Body of pancreas (tissue), 4 donors: Measurements from ENCODE around the gene TRAF3. TPM values are rescaled to one million over a fixed set of nuclear protein-coding genes. Genes with fewer than 3 reads are reported as not detected.

Source experiments
- ATAC-seq: fragments of 150-250 bp; one replicate; pipeline ENCODE4 v1.9.1; 2016
- DNase-seq, 4 donors: peaks; one replicate each; pipeline ENCODE4 v3.0.0-alpha.2; 2019
- H3K27ac ChIP-seq, 4 donors: fragments of 200-600 bp; sonication (generic); 1 replicate in 3 of 4; 2 replicates in 1 of 4; pipeline versions ENCODE4 v1.5.1 to v1.6.1; 2016 to 2019; ENCODE audit warnings: mild to moderate bottlenecking in 1 of 4, mixed read lengths in 1 of 4, moderate library complexity in 1 of 4
- H3K27me3 ChIP-seq, 2 donors: fragments of 200-600 bp; sonication (generic); one replicate each; pipeline ENCODE4 v1.6.0; 2016; ENCODE audit warnings: mild to moderate bottlenecking in 1 of 2
- H3K36me3 ChIP-seq, 2 donors: fragments of 200-600 bp; sonication (generic); replicated peaks in 1 of 2; 2 replicates each; pipeline ENCODE4 v1.5.1; 2016; ENCODE audit warnings: low read depth in 2 of 2; ENCODE audit not compliant: insufficient read depth in 1 of 2
- H3K4me1 ChIP-seq: fragments of 200-600 bp; sonication (generic); one replicate; pipeline ENCODE4 v1.6.0; 2016
- H3K4me3 ChIP-seq, 2 donors: fragments of 200-600 bp; sonication (generic); 1 replicate in 1 of 2; 2 replicates in 1 of 2; pipeline ENCODE4 v1.5.1; 2016 to 2019
- H3K9me3 ChIP-seq, 3 donors: fragments of 200-600 bp; sonication (generic); 1 replicate in 2 of 3; 2 replicates in 1 of 3; pipeline ENCODE4 v1.5.1; 2016
- POLR2A ChIP-seq, 3 donors: fragments of 450-650 bp; IDR thresholded peaks; one replicate each; pipeline ENCODE4 v1.6.1; 2016; ENCODE audit warnings: antibody characterized with exemption in 3 of 3, mild to moderate bottlenecking in 2 of 3
- WGBS, 2 donors: methylation state at CpG; one replicate each; pipeline ENCODE4 v1.1.5; 2017; 5-methylcytosine and 5-hydroxymethylcytosine counted together
- intact Hi-C: fragments of 100-400 bp; cut with DNase I; formaldehyde crosslinking; loops from one replicate; pipeline ENCODE4 v1.15.1; 2023
- total RNA-seq, 2 donors: library from RNA; depleted of rRNA; stranded (reverse); fragments of >200 nt; gene quantifications; one replicate each; pipeline ENCODE4 v1.1.0, GENCODE V29; 2016
- TF ChIP-seq, protein P1 (sequence below), 7 experiments: fragments of 450-650 bp in 4 of 7; fragments of 200-600 bp in 3 of 7; sonication (generic) in 3 of 7; IDR thresholded peaks; one replicate each; pipeline ENCODE4 v1.5.1; 2016 to 2019; ENCODE audit warnings: antibody characterized with exemption in 7 of 7

Gene TRAF3
- total RNA-seq, 2 donors from 2014 or later = 10.4 to 22.7 TPM

DNA sequence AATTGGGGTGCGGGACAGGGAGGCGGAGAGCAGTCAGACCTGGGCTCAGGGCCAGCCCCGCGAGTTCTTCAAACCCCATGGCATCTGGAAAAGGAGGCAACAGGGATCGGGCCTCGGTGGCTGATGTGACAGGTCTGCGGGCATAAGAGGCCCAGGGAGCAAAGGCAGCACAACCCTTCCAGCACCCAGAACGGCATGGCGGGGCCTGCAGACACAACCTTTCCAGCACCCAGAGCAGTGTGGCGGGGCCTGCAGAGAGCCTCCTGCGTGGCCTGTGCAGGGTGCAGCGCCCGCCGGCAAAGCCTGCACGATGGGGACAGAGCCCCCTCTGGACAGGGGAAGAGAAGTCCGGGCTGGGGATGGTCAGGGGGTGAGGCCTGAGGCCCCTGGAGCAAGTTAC lies 26.2 kb upstream of the TRAF3 start:
- no peak overlapping the region for H3K27ac ChIP-seq
- intact Hi-C loops = no loop called here
- ATAC-seq = no peak
- H3K36me3 ChIP-seq = no peaks in the 10 kb centered on the region
- DNase-seq = no peak
- no peaks in the 10 kb centered on the region for H3K4me1 ChIP-seq
- no peaks in the 10 kb centered on the region for H3K27me3 ChIP-seq
- WGBS, 2 donors = 92 to 100% methylated on average over 1 to 16 of the region's 16 CpGs
- H3K9me3 ChIP-seq = no peaks in the 10 kb centered on the region
- H3K4me3 ChIP-seq = no peak overlapping the region
- TF ChIP-seq, protein P1, sequence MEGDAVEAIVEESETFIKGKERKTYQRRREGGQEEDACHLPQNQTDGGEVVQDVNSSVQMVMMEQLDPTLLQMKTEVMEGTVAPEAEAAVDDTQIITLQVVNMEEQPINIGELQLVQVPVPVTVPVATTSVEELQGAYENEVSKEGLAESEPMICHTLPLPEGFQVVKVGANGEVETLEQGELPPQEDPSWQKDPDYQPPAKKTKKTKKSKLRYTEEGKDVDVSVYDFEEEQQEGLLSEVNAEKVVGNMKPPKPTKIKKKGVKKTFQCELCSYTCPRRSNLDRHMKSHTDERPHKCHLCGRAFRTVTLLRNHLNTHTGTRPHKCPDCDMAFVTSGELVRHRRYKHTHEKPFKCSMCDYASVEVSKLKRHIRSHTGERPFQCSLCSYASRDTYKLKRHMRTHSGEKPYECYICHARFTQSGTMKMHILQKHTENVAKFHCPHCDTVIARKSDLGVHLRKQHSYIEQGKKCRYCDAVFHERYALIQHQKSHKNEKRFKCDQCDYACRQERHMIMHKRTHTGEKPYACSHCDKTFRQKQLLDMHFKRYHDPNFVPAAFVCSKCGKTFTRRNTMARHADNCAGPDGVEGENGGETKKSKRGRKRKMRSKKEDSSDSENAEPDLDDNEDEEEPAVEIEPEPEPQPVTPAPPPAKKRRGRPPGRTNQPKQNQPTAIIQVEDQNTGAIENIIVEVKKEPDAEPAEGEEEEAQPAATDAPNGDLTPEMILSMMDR (IDR thresholded peaks at IDR 0.05) = no peak
- no peak for TF ChIP-seq POLR2A (IDR thresholded peaks at IDR 0.05)

DNA sequence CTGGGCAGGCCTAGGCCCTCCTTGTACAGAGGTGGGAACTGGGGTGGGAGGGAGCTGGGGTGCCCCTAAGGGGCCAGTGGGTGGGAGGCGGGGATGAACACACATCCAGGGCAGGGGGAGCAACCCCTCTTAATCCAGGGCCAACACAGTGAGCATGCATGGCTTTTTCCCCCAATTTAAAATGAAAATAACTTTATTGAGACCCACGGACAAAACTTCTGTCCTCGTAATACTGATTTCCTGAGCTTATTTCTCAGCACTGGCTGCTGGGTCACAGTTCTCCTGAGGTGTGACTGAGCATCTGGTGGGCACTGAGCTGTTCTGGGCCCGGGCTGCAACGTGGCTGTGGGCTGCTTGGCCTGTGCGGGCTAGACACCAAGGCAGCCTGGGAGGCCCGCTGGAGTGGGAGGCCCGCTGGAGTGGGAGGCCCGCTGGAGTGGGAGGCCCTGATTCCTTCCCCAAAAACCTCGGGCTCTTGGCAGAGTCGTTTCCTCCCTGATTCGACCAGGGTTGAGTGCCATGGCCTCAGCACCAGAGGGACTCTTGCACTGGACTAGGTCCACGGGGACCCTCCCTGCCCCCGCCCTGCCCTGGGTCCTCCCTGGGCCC lies 24.9 kb upstream of the TRAF3 start:
- 81 to 92% methylated on average over 6 to 12 of the region's 14 CpGs for WGBS, 2 donors
- Histone ChIP-seq H3K4me3 (no peak overlapping the region), H3K27me3 (no peaks in the 10 kb centered on the region), H3K9me3 (no peaks in the 10 kb centered on the region), H3K4me1 (no peaks in the 10 kb centered on the region), H3K36me3 (no peaks in the 10 kb centered on the region), H3K27ac (no peak overlapping the region)
- no peak for DNase-seq
- TF ChIP-seq, protein P1 (IDR thresholded peaks at IDR 0.05) = no peak
- TF ChIP-seq POLR2A (IDR thresholded peaks at IDR 0.05) = no peak
- no peak for ATAC-seq
- intact Hi-C loops = no loop called here

DNA sequence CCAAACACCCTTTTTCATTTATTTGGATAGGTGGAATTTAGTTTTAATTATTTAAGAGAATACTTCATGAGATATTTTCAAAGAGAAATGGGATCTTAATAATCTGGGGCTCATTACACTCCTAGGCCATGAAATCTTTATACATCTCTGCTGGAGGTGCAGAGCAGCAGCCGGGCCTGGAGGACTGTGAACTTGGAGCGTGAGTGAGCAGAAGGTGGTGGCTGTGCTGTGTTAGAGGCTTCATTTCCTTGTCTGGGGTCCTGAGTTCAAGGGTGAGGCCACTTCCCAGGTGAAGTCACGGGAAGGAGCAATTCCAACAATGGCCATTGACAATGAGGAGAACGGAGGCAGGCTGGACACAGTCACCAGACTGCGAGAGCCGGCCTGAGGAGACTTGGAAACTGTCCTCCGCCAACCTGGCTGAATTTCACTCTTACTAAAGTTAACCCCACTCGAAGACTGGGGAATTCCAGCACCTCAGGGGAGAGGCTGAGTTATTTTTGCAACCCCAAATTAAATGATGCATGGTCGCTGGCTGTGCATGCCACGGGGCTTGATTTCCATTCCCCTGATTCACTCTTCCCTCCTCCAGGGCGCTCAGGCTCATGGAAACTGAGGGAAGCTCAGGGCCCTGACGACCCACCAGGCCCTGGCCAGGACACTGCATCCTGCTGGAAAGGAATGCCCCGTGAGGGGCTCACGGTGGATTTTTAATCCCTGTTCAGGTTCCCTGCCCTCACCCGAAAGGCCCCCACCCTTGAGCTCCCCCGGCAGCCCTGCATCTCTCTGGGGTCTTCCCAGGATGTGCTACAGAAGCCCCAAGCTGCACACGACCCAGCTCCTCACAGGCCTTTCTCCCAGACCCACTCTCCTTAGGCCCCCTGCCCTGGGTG lies 22.6 kb upstream of the TRAF3 start:
- Histone ChIP-seq H3K36me3 (no peaks in the 10 kb centered on the region), H3K4me3 (no peak overlapping the region), H3K4me1 (no peaks in the 10 kb centered on the region), H3K9me3 (no peaks in the 10 kb centered on the region), H3K27ac (no peak overlapping the region), H3K27me3 (no peaks in the 10 kb centered on the region)
- intact Hi-C loops = no loop called here
- no peak for DNase-seq
- no peak for ATAC-seq
- 90 to 91% methylated on average over 12 to 17 of the region's 17 CpGs for WGBS, 2 donors
- TF ChIP-seq, protein P1 (IDR thresholded peaks at IDR 0.05) = no peak
- TF ChIP-seq POLR2A (IDR thresholded peaks at IDR 0.05) = no peak

DNA sequence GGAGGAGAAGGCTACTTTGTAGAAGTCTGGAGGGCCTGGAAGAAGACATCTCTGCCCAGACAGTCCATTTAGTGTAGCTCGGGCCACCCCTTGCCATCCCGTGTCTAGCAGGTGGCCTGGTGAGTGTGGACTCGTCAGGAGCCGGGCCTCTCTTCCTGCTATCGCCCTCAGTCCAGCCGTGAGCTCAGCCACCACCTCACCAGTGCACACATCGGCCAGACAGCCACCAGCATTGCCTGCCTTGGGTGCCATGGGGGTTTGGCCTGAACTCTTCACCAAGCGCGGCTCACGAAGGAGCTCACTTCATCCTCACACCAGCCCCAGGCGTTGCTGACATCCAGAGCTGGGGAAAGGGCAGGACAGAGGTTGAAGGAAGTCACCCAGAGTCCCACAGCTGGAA lies 19.6 kb upstream of the TRAF3 start:
- WGBS, 2 donors = 85 to 87% methylated on average over 10 to 11 of the region's 11 CpGs
- no peaks in the 10 kb centered on the region for H3K9me3 ChIP-seq
- no peak overlapping the region for H3K4me3 ChIP-seq
- no peaks in the 10 kb centered on the region for H3K27me3 ChIP-seq
- intact Hi-C loops = no loop called here
- no peak for ATAC-seq
- TF ChIP-seq POLR2A (IDR thresholded peaks at IDR 0.05) = no peak
- TF ChIP-seq, protein P1 (IDR thresholded peaks at IDR 0.05) = no peak
- no peak for DNase-seq
- H3K36me3 ChIP-seq = no peaks in the 10 kb centered on the region
- no peaks in the 10 kb centered on the region for H3K4me1 ChIP-seq
- no peak overlapping the region for H3K27ac ChIP-seq
